ENCODE measurements around the gene DPYD.

Gene DPYD

GRCh38 chr1:97770376-97770775 is 150.5 kb downstream of the DPYD start:
- no peak overlapping the region for H3K4me2 ChIP-seq
- no peaks in the 10 kb centered on the region for H3K4me1 ChIP-seq
- H3K9ac ChIP-seq, result no peak overlapping the region
- H3K36me3 ChIP-seq, result no peaks in the 10 kb centered on the region
- H3K4me3 ChIP-seq, result no peak overlapping the region
- no peak for TF ChIP-seq Cebpa-rat (IDR thresholded peaks at IDR 0.05)
- no peaks in the 10 kb centered on the region for H3K27me3 ChIP-seq
- no peaks in the 10 kb centered on the region for H4K20me1 ChIP-seq
- H3K9me3 ChIP-seq, result no peaks in the 10 kb centered on the region
- no peak overlapping the region for H3K27ac ChIP-seq

- Histone ChIP-seq H3K9ac (no peak overlapping the region), H3K27ac (no peak overlapping the region), H3K4me3 (no peak overlapping the region), H3K4me2 (no peak overlapping the region), H3K4me1 (no peaks in the 10 kb centered on the region), H3K36me3 (no peaks in the 10 kb centered on the region), H3K27me3 (no peaks in the 10 kb centered on the region), H4K20me1 (no peaks in the 10 kb centered on the region), H3K9me3 (no peaks in the 10 kb centered on the region)
- TF ChIP-seq Cebpa-rat (IDR thresholded peaks at IDR 0.05), result no peak
Observed at GRCh38 chr1:97767381-97767780, 153.5 kb downstream of the DPYD start.

- Histone ChIP-seq H3K36me3 (no peaks in the 10 kb centered on the region), H3K9ac (no peak overlapping the region), H3K9me3 (no peaks in the 10 kb centered on the region), H3K4me3 (no peak overlapping the region), H3K4me2 (no peak overlapping the region), H4K20me1 (no peaks in the 10 kb centered on the region), H3K27ac (no peak overlapping the region), H3K27me3 (no peaks in the 10 kb centered on the region), H3K4me1 (no peaks in the 10 kb centered on the region)
- no peak for TF ChIP-seq Cebpa-rat (IDR thresholded peaks at IDR 0.05)
Observed at GRCh38 chr1:97764991-97765390, 155.8 kb downstream of the DPYD start.

GRCh38 chr1:97761637-97762036 is 159.2 kb downstream of the DPYD start:
- no peak overlapping the region for H3K27ac ChIP-seq
- no peaks in the 10 kb centered on the region for H3K27me3 ChIP-seq
- H3K9ac ChIP-seq, result no peak overlapping the region
- H3K4me1 ChIP-seq, result no peaks in the 10 kb centered on the region
- H3K4me3 ChIP-seq, result no peak overlapping the region
- H4K20me1 ChIP-seq, result no peaks in the 10 kb centered on the region
- H3K36me3 ChIP-seq, result no peaks in the 10 kb centered on the region
- H3K9me3 ChIP-seq, result no peaks in the 10 kb centered on the region
- TF ChIP-seq Cebpa-rat (IDR thresholded peaks at IDR 0.05), result no peak
- H3K4me2 ChIP-seq, result no peak overlapping the region

- H4K20me1 ChIP-seq, result no peaks in the 10 kb centered on the region
- no peaks in the 10 kb centered on the region for H3K9me3 ChIP-seq
- H3K27ac ChIP-seq, result no peak overlapping the region
- no peak overlapping the region for H3K4me2 ChIP-seq
- no peaks in the 10 kb centered on the region for H3K27me3 ChIP-seq
- H3K36me3 ChIP-seq, result no peaks in the 10 kb centered on the region
- H3K9ac ChIP-seq, result no peak overlapping the region
- no peak overlapping the region for H3K4me3 ChIP-seq
- TF ChIP-seq Cebpa-rat (IDR thresholded peaks at IDR 0.05), result no peak
- H3K4me1 ChIP-seq, result no peaks in the 10 kb centered on the region
Observed at GRCh38 chr1:97759078-97759477, 161.8 kb downstream of the DPYD start.

GRCh38 chr1:97758541-97759057 is 162.2 kb downstream of the DPYD start:
- no peak for TF ChIP-seq Cebpa-rat (IDR thresholded peaks at IDR 0.05)
- Histone ChIP-seq H4K20me1 (no peaks in the 10 kb centered on the region), H3K4me2 (no peak overlapping the region), H3K27me3 (no peaks in the 10 kb centered on the region), H3K4me3 (no peak overlapping the region), H3K36me3 (no peaks in the 10 kb centered on the region), H3K4me1 (no peaks in the 10 kb centered on the region), H3K9me3 (no peaks in the 10 kb centered on the region), H3K27ac (no peak overlapping the region), H3K9ac (no peak overlapping the region)

GRCh38 chr1:97745912-97746311 is 174.9 kb downstream of the DPYD start:
- H3K4me1 ChIP-seq, result no peaks in the 10 kb centered on the region
- H3K9ac ChIP-seq, result no peak overlapping the region
- no peak for TF ChIP-seq Cebpa-rat (IDR thresholded peaks at IDR 0.05)
- no peaks in the 10 kb centered on the region for H3K27me3 ChIP-seq
- no peak overlapping the region for H3K27ac ChIP-seq
- no peaks in the 10 kb centered on the region for H4K20me1 ChIP-seq
- H3K4me3 ChIP-seq, result no peak overlapping the region
- H3K4me2 ChIP-seq, result no peak overlapping the region
- H3K36me3 ChIP-seq, result no peaks in the 10 kb centered on the region
- H3K9me3 ChIP-seq, result no peaks in the 10 kb centered on the region

GRCh38 chr1:97744977-97745376 is 175.9 kb downstream of the DPYD start:
- no peaks in the 10 kb centered on the region for H4K20me1 ChIP-seq
- no peaks in the 10 kb centered on the region for H3K36me3 ChIP-seq
- no peak overlapping the region for H3K4me2 ChIP-seq
- no peaks in the 10 kb centered on the region for H3K4me1 ChIP-seq
- TF ChIP-seq Cebpa-rat (IDR thresholded peaks at IDR 0.05), result no peak
- no peaks in the 10 kb centered on the region for H3K27me3 ChIP-seq
- no peaks in the 10 kb centered on the region for H3K9me3 ChIP-seq
- H3K4me3 ChIP-seq, result no peak overlapping the region
- H3K9ac ChIP-seq, result no peak overlapping the region
- no peak overlapping the region for H3K27ac ChIP-seq

GRCh38 chr1:97743129-97743528 is 177.7 kb downstream of the DPYD start:
- H4K20me1 ChIP-seq, result no peaks in the 10 kb centered on the region

GRCh38 chr1:97740891-97741290 is 179.9 kb downstream of the DPYD start:
- no peaks in the 10 kb centered on the region for H3K9me3 ChIP-seq
- no peak overlapping the region for H3K9ac ChIP-seq
- H3K4me3 ChIP-seq, result no peak overlapping the region
- H3K27ac ChIP-seq, result no peak overlapping the region
- no peaks in the 10 kb centered on the region for H3K36me3 ChIP-seq
- no peak for TF ChIP-seq Cebpa-rat (IDR thresholded peaks at IDR 0.05)
- H4K20me1 ChIP-seq, result no peaks in the 10 kb centered on the region
- no peaks in the 10 kb centered on the region for H3K4me1 ChIP-seq
- H3K27me3 ChIP-seq, result no peaks in the 10 kb centered on the region
- no peak overlapping the region for H3K4me2 ChIP-seq

More at GRCh38 chr1:97743129-97743528, 177.7 kb downstream of the DPYD start:
- no peak for TF ChIP-seq Cebpa-rat (IDR thresholded peaks at IDR 0.05)
- Histone ChIP-seq H3K9ac (no peak overlapping the region), H3K4me3 (no peak overlapping the region), H3K9me3 (no peaks in the 10 kb centered on the region), H3K27ac (no peak overlapping the region), H3K4me2 (no peak overlapping the region), H3K36me3 (no peaks in the 10 kb centered on the region), H3K4me1 (no peaks in the 10 kb centered on the region), H3K27me3 (no peaks in the 10 kb centered on the region)

- Histone ChIP-seq H3K27ac (no peak overlapping the region), H4K20me1 (no peaks in the 10 kb centered on the region), H3K9me3 (no peaks in the 10 kb centered on the region), H3K4me3 (no peak overlapping the region), H3K36me3 (no peaks in the 10 kb centered on the region), H3K4me1 (no peaks in the 10 kb centered on the region), H3K9ac (no peak overlapping the region), H3K4me2 (no peak overlapping the region), H3K27me3 (no peaks in the 10 kb centered on the region)
- TF ChIP-seq Cebpa-rat (IDR thresholded peaks at IDR 0.05), result no peak
Observed at GRCh38 chr1:97739596-97740103, 181.2 kb downstream of the DPYD start.
